SK-N-SH (cell line): ENCODE results near the gene FAM184B. TPM values are rescaled to one million over a fixed set of nuclear protein-coding genes. Genes with fewer than 3 reads are reported as not detected.

Experiments used
- CTCF ChIA-PET: fragments of 300-600, 350-600 bp; formaldehyde crosslinking; extraction: SDS; loops from one replicate; lab custom pipeline; 2021; lab: Yijun Ruan, JAX
- POLR2A ChIA-PET: fragments of 350-600 bp; sonication (Branson Sonifier 250); formaldehyde crosslinking; extraction: SDS; loops from one replicate; lab custom pipeline; 2020; ENCODE audit warnings: antibody characterized with exemption, inconsistent platforms; lab: Yijun Ruan, JAX
- DNase-seq: peaks from one replicate; pipeline ENCODE4 v3.0.0; 2012
- H2AFZ ChIP-seq: fragments of 200-600 bp; sonication (generic); 2 replicates; pipeline ENCODE4 v1.8.1; 2016; ENCODE audit warnings: antibody characterized with exemption, mild to moderate bottlenecking, low read depth
- H3F3A ChIP-seq: fragments of 200-600 bp; sonication (generic); replicated peaks from 2 replicates; pipeline ENCODE3; 2016; ENCODE audit warnings: antibody characterized with exemption, mild to moderate bottlenecking; ENCODE audit not compliant: insufficient read depth
- H3K27ac ChIP-seq, 2 experiments: fragments of 200-500 bp in 1 of 2; fragments of 200-600 bp in 1 of 2; sonication (Bioruptor generic) in 1 of 2; sonication (generic), shearing (Covaris generic) in 1 of 2; 2 replicates each; pipeline versions ENCODE4 v1.5.1 to v1.6.1; 2014 to 2016; ENCODE audit warnings: low read depth in 2 of 2, inconsistent platforms in 1 of 2, low read length in 1 of 2, mild to moderate bottlenecking in 1 of 2, mixed read lengths in 1 of 2
- H3K27me3 ChIP-seq: fragments of 200-600 bp; sonication (generic), shearing (Covaris generic); 2 replicates; pipeline ENCODE4 v1.6.1; 2016; ENCODE audit warnings: mixed run types; ENCODE audit not compliant: insufficient read depth
- H3K36me3 ChIP-seq, 2 experiments: fragments of 200-500 bp in 1 of 2; fragments of 200-600 bp in 1 of 2; sonication (Bioruptor generic) in 1 of 2; sonication (generic) in 1 of 2; replicated peaks in 1 of 2; 2 replicates each; pipeline versions ENCODE3 to v1.5.1; 2014 to 2016; ENCODE audit warnings: low read length in 1 of 2, mild to moderate bottlenecking in 1 of 2; ENCODE audit not compliant: insufficient read depth in 2 of 2, control insufficient read depth in 1 of 2
- H3K4me1 ChIP-seq, 2 experiments: fragments of 200-500 bp in 1 of 2; fragments of 200-600 bp in 1 of 2; sonication (Bioruptor generic) in 1 of 2; sonication (generic), shearing (Covaris generic) in 1 of 2; 2 replicates each; pipeline versions ENCODE4 v1.5.1 to v1.6.1; 2014 to 2016; ENCODE audit warnings: low read depth in 1 of 2, low read length in 1 of 2, mixed run types in 1 of 2; ENCODE audit not compliant: insufficient read depth in 2 of 2, control insufficient read depth in 1 of 2
- H3K4me2 ChIP-seq: fragments of 200-600 bp; sonication (generic), shearing (Covaris generic); 2 replicates; pipeline ENCODE4 v1.6.1; 2017; ENCODE audit warnings: mixed run types
- H3K4me3 ChIP-seq, 2 experiments: fragments of 200-500 bp in 1 of 2; fragments of 200-600 bp in 1 of 2; sonication (Bioruptor generic) in 1 of 2; sonication (generic), shearing (Covaris generic) in 1 of 2; 2 replicates each; pipeline versions ENCODE4 v1.5.1 to v1.8.1; 2014 to 2016; ENCODE audit warnings: low read depth in 2 of 2, inconsistent platforms in 1 of 2, low read length in 1 of 2, mild to moderate bottlenecking in 1 of 2, mixed read lengths in 1 of 2, moderate library complexity in 1 of 2
- H3K79me2 ChIP-seq: fragments of 200-600 bp; sonication (generic); 2 replicates; pipeline ENCODE4 v1.8.1; 2017; ENCODE audit warnings: mild to moderate bottlenecking; ENCODE audit not compliant: insufficient read depth
- H3K9ac ChIP-seq: fragments of 200-600 bp; sonication (generic); 2 replicates; pipeline ENCODE4 v1.6.1; 2017; ENCODE audit warnings: mixed run types
- H3K9me2 ChIP-seq: fragments of 200-600 bp; sonication (generic); 2 replicates; pipeline ENCODE4 v1.6.1; 2017; ENCODE audit warnings: mixed run types
- H3K9me3 ChIP-seq: fragments of 200-600 bp; sonication (generic); 2 replicates; pipeline ENCODE4 v1.6.1; 2017; ENCODE audit warnings: mixed run types, mild to moderate bottlenecking, moderate library complexity
- H4K20me1 ChIP-seq: fragments of 200-600 bp; sonication (generic); 2 replicates; pipeline ENCODE4 v1.6.1; 2017; ENCODE audit warnings: mild to moderate bottlenecking, mixed run types; ENCODE audit not compliant: insufficient read depth
- EP300 ChIP-seq, 2 experiments: IDR thresholded peaks; 2 replicates each; pipeline versions ENCODE4 v1.4.0 to v1.6.1; 2012; ENCODE audit warnings: borderline replicate concordance in 1 of 2, low read depth in 1 of 2, low read length in 1 of 2
- NRF1 ChIP-seq: IDR thresholded peaks from 2 replicates; pipeline ENCODE4 v1.6.1; 2012; ENCODE audit warnings: low read depth, mild to moderate bottlenecking, low read length
- POLR2AphosphoS5 ChIP-seq: IDR thresholded peaks from 2 replicates; pipeline ENCODE4 v1.6.1; 2012; ENCODE audit warnings: low read depth, low read length
- RAD21 ChIP-seq: IDR thresholded peaks from 2 replicates; pipeline ENCODE4 v1.6.1; 2012; ENCODE audit warnings: mild to moderate bottlenecking, low read length
- SMC3 ChIP-seq: IDR thresholded peaks from 2 replicates; pipeline ENCODE4 v1.6.1; 2012; ENCODE audit warnings: low read depth, low read length, improper control_type of control experiment
- TCF12 ChIP-seq: IDR thresholded peaks from 2 replicates; pipeline ENCODE4 v1.4.0; 2012
- TEAD4 ChIP-seq: IDR thresholded peaks from 2 replicates; pipeline ENCODE4 v1.4.0; 2012; ENCODE audit warnings: mild to moderate bottlenecking, borderline replicate concordance; ENCODE audit not compliant: insufficient read depth
- USF2 ChIP-seq: fragments of 150-350 bp; IDR thresholded peaks from 2 replicates; pipeline ENCODE4 v1.6.1; 2017; ENCODE audit warnings: antibody characterized with exemption, low read length, low read depth, borderline replicate concordance
- WGBS: methylation state at CpG from one replicate; pipeline ENCODE4 v1.1.6; 2017; ENCODE audit warnings: low lambda C conversion rate; 5-methylcytosine and 5-hydroxymethylcytosine counted together
- polyA plus RNA-seq, 3 experiments: library from polyadenylated mRNA; depleted of rRNA; stranded (reverse); fragments of >200 nt; gene quantifications; 2 replicates each; pipeline ENCODE4 v1.2.3, GENCODE V29; 2012
- TF ChIP-seq, protein P1 (sequence below): IDR thresholded peaks from 2 replicates; pipeline ENCODE4 v1.6.1; 2012; ENCODE audit warnings: mild to moderate bottlenecking, low read depth, low read length, moderate library complexity
- TF ChIP-seq, protein P2 (sequence below): IDR thresholded peaks from 2 replicates; pipeline ENCODE4 v1.4.0; 2012; ENCODE audit warnings: low read depth, borderline replicate concordance

Gene FAM184B
- polyA plus RNA-seq, 1 of the 3 experiments (the other 2 are of a cell fraction) = not detected

GRCh38 chr4:17619416-17620105 is 161.9 kb downstream of the FAM184B start:
- Histone ChIP-seq H3K4me3 (no peak overlapping the region), H2AFZ (no peak overlapping the region), H3F3A (peaks cover 12% of the 10 kb centered on the region), H3K9ac (no peak overlapping the region), H4K20me1 (peaks cover 57% of the 10 kb centered on the region), H3K27ac (peak overlapping the region in 1 of 2 experiments; percentile 55; a peak in 3 of 4 replicates), H3K4me1 (peaks cover 6 to 7% of the 10 kb centered on the region in 2 experiments; a peak in 2 of 4 replicates), H3K9me3 (no peaks in the 10 kb centered on the region), H3K79me2 (peaks cover 91% of the 10 kb centered on the region), H3K9me2 (no peaks in the 10 kb centered on the region), H3K4me2 (peak overlapping the region; percentile 37; the same call in 1 of the 2 replicates), H3K36me3 (peaks cover 50 to 53% of the 10 kb centered on the region in 2 experiments), H3K27me3 (no peaks in the 10 kb centered on the region)
- TF ChIP-seq TCF12 (no peak), EP300 (IDR thresholded peaks at IDR 0.05; ENCODE audit: borderline replicate concordance in 1 of 2, low read depth in 1 of 2, low read length in 1 of 2) (no peak), USF2 (no peak)
- CTCF ChIA-PET = interaction anchor here (0.6 to 1.0 kb wide), 2 partner anchors 8 to 189 kb away, joined by 3 read pairs; no protein-coding TSS in a partner anchor
- DNase-seq = no peak
- 77% methylated on average over 7 of the region's 7 CpGs for WGBS
- POLR2A ChIA-PET = no interaction called here

GRCh38 chr4:17618926-17619325 is 162.5 kb downstream of the FAM184B start:
- no peaks in the 10 kb centered on the region for H3K9me3 ChIP-seq
- DNase-seq = no peak
- peaks cover 6 to 7% of the 10 kb centered on the region in 2 experiments; a peak in 2 of 4 replicates for H3K4me1 ChIP-seq
- no peak overlapping the region for H2AFZ ChIP-seq
- peak overlapping the region; percentile 37; the same call in 1 of the 2 replicates for H3K4me2 ChIP-seq
- POLR2A ChIA-PET = no interaction called here
- peak overlapping the region in 1 of 2 experiments; percentile 55; a peak in 2 of 4 replicates for H3K27ac ChIP-seq
- no peaks in the 10 kb centered on the region for H3K27me3 ChIP-seq
- no peaks in the 10 kb centered on the region for H3K9me2 ChIP-seq
- peaks cover 44 to 46% of the 10 kb centered on the region in 2 experiments for H3K36me3 ChIP-seq
- peaks cover 52% of the 10 kb centered on the region for H4K20me1 ChIP-seq
- no peak overlapping the region for H3K4me3 ChIP-seq
- no peak overlapping the region for H3K9ac ChIP-seq
- no peak for TF ChIP-seq TEAD4
- no peak for TF ChIP-seq SMC3
- TF ChIP-seq RAD21 = no peak
- TF ChIP-seq, all 33 proteins: peak for 0
- CTCF ChIA-PET = interaction anchor here (0.6 kb wide), 1 partner anchor 9 kb away, joined by 3 read pairs; no protein-coding TSS in a partner anchor
- H3F3A ChIP-seq = peaks cover 15% of the 10 kb centered on the region
- WGBS = 82% methylated on average over 1 of the region's 1 CpG
- peaks cover 88% of the 10 kb centered on the region for H3K79me2 ChIP-seq

DNA sequence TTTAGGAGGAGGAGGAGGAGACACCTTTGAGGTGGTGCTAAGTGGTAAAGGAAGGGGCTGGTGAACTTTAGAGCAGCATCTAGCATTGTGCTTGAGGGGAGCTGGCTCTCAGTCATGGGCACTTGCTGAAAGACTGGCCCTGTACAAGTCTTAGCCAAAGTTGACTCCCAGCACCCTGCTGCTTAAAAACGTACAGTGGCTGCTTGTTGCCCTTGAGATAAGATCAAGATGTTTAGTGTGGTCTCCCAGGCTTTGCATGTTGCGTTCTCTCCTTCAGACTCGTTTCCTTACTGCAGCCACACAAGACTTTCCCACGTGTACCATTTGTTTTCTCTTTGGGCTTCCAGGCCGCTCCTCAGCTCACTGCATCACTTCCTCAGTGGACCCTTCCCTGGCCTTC is 165.1 kb downstream of the FAM184B start:
- 68% methylated on average over 5 of the region's 5 CpGs for WGBS
- peaks cover 67% of the 10 kb centered on the region for H3K79me2 ChIP-seq

More for the DNA sequence above, 165.1 kb downstream of the FAM184B start:
- TF ChIP-seq, protein P1, sequence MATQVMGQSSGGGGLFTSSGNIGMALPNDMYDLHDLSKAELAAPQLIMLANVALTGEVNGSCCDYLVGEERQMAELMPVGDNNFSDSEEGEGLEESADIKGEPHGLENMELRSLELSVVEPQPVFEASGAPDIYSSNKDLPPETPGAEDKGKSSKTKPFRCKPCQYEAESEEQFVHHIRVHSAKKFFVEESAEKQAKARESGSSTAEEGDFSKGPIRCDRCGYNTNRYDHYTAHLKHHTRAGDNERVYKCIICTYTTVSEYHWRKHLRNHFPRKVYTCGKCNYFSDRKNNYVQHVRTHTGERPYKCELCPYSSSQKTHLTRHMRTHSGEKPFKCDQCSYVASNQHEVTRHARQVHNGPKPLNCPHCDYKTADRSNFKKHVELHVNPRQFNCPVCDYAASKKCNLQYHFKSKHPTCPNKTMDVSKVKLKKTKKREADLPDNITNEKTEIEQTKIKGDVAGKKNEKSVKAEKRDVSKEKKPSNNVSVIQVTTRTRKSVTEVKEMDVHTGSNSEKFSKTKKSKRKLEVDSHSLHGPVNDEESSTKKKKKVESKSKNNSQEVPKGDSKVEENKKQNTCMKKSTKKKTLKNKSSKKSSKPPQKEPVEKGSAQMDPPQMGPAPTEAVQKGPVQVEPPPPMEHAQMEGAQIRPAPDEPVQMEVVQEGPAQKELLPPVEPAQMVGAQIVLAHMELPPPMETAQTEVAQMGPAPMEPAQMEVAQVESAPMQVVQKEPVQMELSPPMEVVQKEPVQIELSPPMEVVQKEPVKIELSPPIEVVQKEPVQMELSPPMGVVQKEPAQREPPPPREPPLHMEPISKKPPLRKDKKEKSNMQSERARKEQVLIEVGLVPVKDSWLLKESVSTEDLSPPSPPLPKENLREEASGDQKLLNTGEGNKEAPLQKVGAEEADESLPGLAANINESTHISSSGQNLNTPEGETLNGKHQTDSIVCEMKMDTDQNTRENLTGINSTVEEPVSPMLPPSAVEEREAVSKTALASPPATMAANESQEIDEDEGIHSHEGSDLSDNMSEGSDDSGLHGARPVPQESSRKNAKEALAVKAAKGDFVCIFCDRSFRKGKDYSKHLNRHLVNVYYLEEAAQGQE = no peak
- TF ChIP-seq POLR2AphosphoS5 (no peak), NRF1 (no peak)
- TF ChIP-seq, protein P2, sequence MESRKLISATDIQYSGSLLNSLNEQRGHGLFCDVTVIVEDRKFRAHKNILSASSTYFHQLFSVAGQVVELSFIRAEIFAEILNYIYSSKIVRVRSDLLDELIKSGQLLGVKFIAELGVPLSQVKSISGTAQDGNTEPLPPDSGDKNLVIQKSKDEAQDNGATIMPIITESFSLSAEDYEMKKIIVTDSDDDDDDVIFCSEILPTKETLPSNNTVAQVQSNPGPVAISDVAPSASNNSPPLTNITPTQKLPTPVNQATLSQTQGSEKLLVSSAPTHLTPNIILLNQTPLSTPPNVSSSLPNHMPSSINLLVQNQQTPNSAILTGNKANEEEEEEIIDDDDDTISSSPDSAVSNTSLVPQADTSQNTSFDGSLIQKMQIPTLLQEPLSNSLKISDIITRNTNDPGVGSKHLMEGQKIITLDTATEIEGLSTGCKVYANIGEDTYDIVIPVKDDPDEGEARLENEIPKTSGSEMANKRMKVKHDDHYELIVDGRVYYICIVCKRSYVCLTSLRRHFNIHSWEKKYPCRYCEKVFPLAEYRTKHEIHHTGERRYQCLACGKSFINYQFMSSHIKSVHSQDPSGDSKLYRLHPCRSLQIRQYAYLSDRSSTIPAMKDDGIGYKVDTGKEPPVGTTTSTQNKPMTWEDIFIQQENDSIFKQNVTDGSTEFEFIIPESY = no peak
- peak overlapping the region; percentile 83 for H3K4me2 ChIP-seq
- DNase-seq = no peak
- H3F3A ChIP-seq = peaks cover 21% of the 10 kb centered on the region
- ChIA-PET POLR2A (no interaction called here), CTCF (no interaction called here)
- H3K36me3 ChIP-seq = peaks cover 20 to 23% of the 10 kb centered on the region in 2 experiments
- H3K27me3 ChIP-seq = no peaks in the 10 kb centered on the region
- H3K9me3 ChIP-seq = no peaks in the 10 kb centered on the region
- no peak overlapping the region for H2AFZ ChIP-seq
- H3K9me2 ChIP-seq = no peaks in the 10 kb centered on the region
- H4K20me1 ChIP-seq = peaks cover 52% of the 10 kb centered on the region
- no peak overlapping the region for H3K27ac ChIP-seq
- peaks cover 6 to 7% of the 10 kb centered on the region in 2 experiments; a peak in 2 of 4 replicates for H3K4me1 ChIP-seq
- H3K9ac ChIP-seq = no peak overlapping the region
- H3K4me3 ChIP-seq = peak overlapping the region in 1 of 2 experiments; percentile 80; a peak in 2 of 4 replicates
